ENCODE results near the gene SKI. TPM values are rescaled to one million over a fixed set of nuclear protein-coding genes. Genes with fewer than 3 reads are reported as not detected.

Gene SKI
- total and polyA plus RNA-seq, 2 of the 8 experiments (the other 6 are each of a cell fraction or from before 2014, with no cell fraction given) = 8.3 to 87.6 TPM

GRCh38 chr1:2272686-2273400 is 44.7 kb downstream of the SKI start:
- Histone ChIP-seq H3K27me3 (replicated peaks in 1 of 4; ENCODE audit: control insufficient read depth in 3 of 4, extremely low read depth in 1 of 4, insufficient read depth in 3 of 4, low read length in 3 of 4) (no peaks in the 10 kb centered on the region), H3K4ac (replicated peaks; ENCODE audit: insufficient read length, low read depth, low read length) (no peak overlapping the region), H3K14ac (ENCODE audit: insufficient read length) (no peak overlapping the region), H3K36me3 (ENCODE audit: control insufficient read depth in 2 of 4, insufficient read depth in 4 of 4, low read length in 3 of 4) (peaks cover 0 to 3% (median 0%) of the 10 kb centered on the region in 4 experiments; a peak in 1 of 8 replicates), H3K79me2 (ENCODE audit: control insufficient read depth in 1 of 2, insufficient read depth in 2 of 2, low read length in 2 of 2) (peaks cover 38 to 97% of the 10 kb centered on the region in 2 experiments; a peak in 3 of 4 replicates), H3K4me2 (ENCODE audit: insufficient read depth in 1 of 2, low read depth in 2 of 2, low read length in 2 of 2) (no peak overlapping the region), H2AK5ac (ENCODE audit: low read depth, low read length) (no peak overlapping the region), H3K56ac (replicated peaks; ENCODE audit: insufficient read length, low read depth, low read length) (no peak overlapping the region), H4K5ac (ENCODE audit: insufficient read length, low read depth, low read length) (no peak overlapping the region), H2BK5ac (ENCODE audit: low read depth, low read length) (peak overlapping the region; percentile 66; the same call in 1 of the 2 replicates), H3K18ac (ENCODE audit: extremely low read depth, low read length) (no peak overlapping the region), H3K9ac (replicated peaks in 1 of 4; ENCODE audit: extremely low read depth in 1 of 4, low read depth in 3 of 4, low read length in 3 of 4) (no peak overlapping the region), H4K91ac (replicated peaks; ENCODE audit: insufficient read length, low read length) (no peak overlapping the region), H4K20me1 (replicated peaks in 1 of 2; ENCODE audit: control insufficient read depth in 1 of 2, insufficient read depth in 2 of 2, low read length in 2 of 2) (peaks cover 28 to 69% of the 10 kb centered on the region in 2 experiments), H3K23me2 (ENCODE audit: low read depth, low read length) (no peaks in the 10 kb centered on the region), H4K8ac (ENCODE audit: extremely low read depth, insufficient read depth, low read length) (peak overlapping the region; percentile 15; the same call in 1 of the 2 replicates), H2BK12ac (ENCODE audit: low read depth, low read length) (no peak overlapping the region), H3K27ac (ENCODE audit: low read depth, low read length) (no peak overlapping the region), H3K4me3 (ENCODE audit: extremely low read depth in 1 of 4, insufficient read depth in 2 of 4, low read depth in 3 of 4, low read length in 4 of 4) (no peak overlapping the region), H3K23ac (ENCODE audit: insufficient read length) (no peak overlapping the region), H2BK20ac (ENCODE audit: low read length) (no peak overlapping the region), H2AFZ (ENCODE audit: low read length) (no peak overlapping the region), H2BK15ac (ENCODE audit: low read length) (no peak overlapping the region), H3K9me3 (ENCODE audit: insufficient read depth in 2 of 2, low read depth in 1 of 2, low read length in 1 of 2) (no peaks in the 10 kb centered on the region), H2BK120ac (replicated peaks; ENCODE audit: low read depth, low read length) (no peak overlapping the region), H3K79me1 (ENCODE audit: low read depth, low read length) (peaks cover 47% of the 10 kb centered on the region), H3K4me1 (replicated peaks in 1 of 4; ENCODE audit: control insufficient read depth in 3 of 4, insufficient read depth in 4 of 4, low read length in 3 of 4) (peaks cover 0 to 41% (median 30%) of the 10 kb centered on the region in 4 experiments; a peak in 6 of 7 replicates)
- WGBS, 2 experiments (ENCODE audit: extremely low coverage in 1 of 2, insufficient coverage in 1 of 2, insufficient read length in 1 of 2, insufficient replicate concordance in 2 of 2, low coverage in 1 of 2, low lambda C conversion rate in 2 of 2, missing lambda C conversion rate in 1 of 2) = 81% methylated on average over 15 of the region's 28 CpGs; no CpG with 5 or more reads in 1 of the 2 experiments
- CTCF ChIA-PET (ENCODE audit: partially characterized antibody) = interaction anchor here (0.7 to 1.2 kb wide), 4 partner anchors 12 to 39 kb away, joined by 3 to 4 read pairs (median 4); no protein-coding TSS in a partner anchor
- POLR2A ChIA-PET (ENCODE audit: partially characterized antibody) = interaction anchor here (0.7 kb wide), 1 partner anchor 21 kb away, joined by 3 read pairs; no protein-coding TSS in a partner anchor
- TF ChIP-seq CBX5 (IDR thresholded peaks at IDR 0.05; ENCODE audit: low read depth, low read length) (no peak), SRF (IDR thresholded peaks at IDR 0.05; ENCODE audit: low read depth, low read length) (no peak), MAFK (IDR thresholded peaks at IDR 0.05; ENCODE audit: low read depth, low read length) (no peak), EZH2 (IDR thresholded peaks at IDR 0.05; ENCODE audit: low read depth, low read length, severe bottlenecking) (no peak), RNF2 (IDR thresholded peaks at IDR 0.05; ENCODE audit: borderline replicate concordance, low read depth, low read length, missing control alignments, poor library complexity, severe bottlenecking) (no peak), EGR1 (IDR thresholded peaks at IDR 0.05; ENCODE audit: borderline replicate concordance, low read depth, low read length) (no peak)
- DNase-seq (ENCODE audit: low read depth in 1 of 2, low spot score in 2 of 2) = no peak
- no peak for FAIRE-seq

All from H1 (cell line).